HepG2 (cell line): ENCODE measurements around the gene NFE2L1. TPM values are rescaled to one million over a fixed set of nuclear protein-coding genes. Genes with fewer than 3 reads are reported as not detected.
A peak's percentile ranks its signal among the peaks of the same experiment; 100 is the strongest.

Experiments used
- BCL3 ChIP-seq: sonication (generic); formaldehyde crosslinking; IDR thresholded peaks from 2 replicates; pipeline ENCODE4 v1.5.1; 2020; ENCODE audit warnings: mild to moderate bottlenecking, missing genetic modification reagents, moderate library complexity
- CEBPB ChIP-seq: IDR thresholded peaks from 2 replicates; pipeline ENCODE4 v1.6.1; 2011; ENCODE audit warnings: low read depth, low read length, improper control_type of control experiment, borderline replicate concordance
- CHCHD3 ChIP-seq: sonication (generic); formaldehyde crosslinking; IDR thresholded peaks from 2 replicates; pipeline ENCODE4 v1.8.0; 2022; ENCODE audit warnings: mild to moderate bottlenecking, missing genetic modification reagents, moderate library complexity
- FLYWCH1 ChIP-seq: sonication (generic); formaldehyde crosslinking; IDR thresholded peaks from 2 replicates; pipeline ENCODE4 v1.8.1; 2023; ENCODE audit warnings: mild to moderate bottlenecking, missing genetic modification reagents
- HNRNPLL ChIP-seq: fragments of 200-400 bp; formaldehyde crosslinking; IDR thresholded peaks from 2 replicates; pipeline ENCODE4 v1.6.1; 2017; ENCODE audit warnings: mild to moderate bottlenecking, low read depth, low read length; ENCODE audit not compliant: poor library complexity, severe bottlenecking
- KLF13 ChIP-seq: sonication (generic); formaldehyde crosslinking; IDR thresholded peaks from 2 replicates; pipeline ENCODE4 v1.4.0; 2020; ENCODE audit warnings: mild to moderate bottlenecking, missing genetic modification reagents
- MAFF ChIP-seq: IDR thresholded peaks from 2 replicates; pipeline ENCODE4 v1.6.1; 2011; ENCODE audit warnings: low read depth, low read length, improper control_type of control experiment
- SAFB2 ChIP-seq: sonication (generic); formaldehyde crosslinking; IDR thresholded peaks from 2 replicates; pipeline ENCODE4 v1.5.1; 2020; ENCODE audit warnings: missing genetic modification reagents, low read depth, mild to moderate bottlenecking, borderline replicate concordance
- SIX1 ChIP-seq: sonication (generic); formaldehyde crosslinking; IDR thresholded peaks from 2 replicates; pipeline ENCODE4 v1.4.0; 2020; ENCODE audit warnings: missing genetic modification reagents, borderline replicate concordance
- SKI ChIP-seq: fragments of 450-650 bp; IDR thresholded peaks from one replicate; pipeline ENCODE4 v1.6.1; 2018; ENCODE audit warnings: mild to moderate bottlenecking; ENCODE audit not compliant: partially characterized antibody
- SRSF9 ChIP-seq: fragments of 200-400 bp; formaldehyde crosslinking; IDR thresholded peaks from 2 replicates; pipeline ENCODE4 v1.6.1; 2018; ENCODE audit warnings: borderline replicate concordance, mild to moderate bottlenecking, low read depth, low read length; ENCODE audit not compliant: insufficient read depth, poor library complexity, severe bottlenecking
- STAT5B ChIP-seq: sonication (generic); formaldehyde crosslinking; IDR thresholded peaks from 2 replicates; pipeline ENCODE4 v1.4.0; 2020; ENCODE audit warnings: missing genetic modification reagents
- TFDP1 ChIP-seq: IDR thresholded peaks from 2 replicates; pipeline ENCODE4 v1.6.1; 2016; ENCODE audit warnings: missing compliant biosample characterization, missing genetic modification reagents, borderline replicate concordance
- ZBTB42 ChIP-seq: sonication (generic); formaldehyde crosslinking; IDR thresholded peaks from 2 replicates; pipeline ENCODE4 v1.5.0; 2020; ENCODE audit warnings: mild to moderate bottlenecking, missing genetic modification reagents
- ZFP82 ChIP-seq: sonication (generic); formaldehyde crosslinking; IDR thresholded peaks from 2 replicates; pipeline ENCODE4 v1.5.1; 2020; ENCODE audit warnings: mild to moderate bottlenecking, missing genetic modification reagents, borderline replicate concordance
- ZKSCAN1 ChIP-seq: fragments of 150-350 bp; IDR thresholded peaks from 2 replicates; pipeline ENCODE4 v1.6.1; 2014; ENCODE audit warnings: low read length
- ZNF10 ChIP-seq: sonication (generic); formaldehyde crosslinking; IDR thresholded peaks from 2 replicates; pipeline ENCODE4 v1.4.0; 2020; ENCODE audit warnings: mild to moderate bottlenecking, low read depth, missing genetic modification reagents, borderline replicate concordance
- ZNF121 ChIP-seq: sonication (generic); formaldehyde crosslinking; IDR thresholded peaks from 2 replicates; pipeline ENCODE4 v1.5.0; 2020; ENCODE audit warnings: mild to moderate bottlenecking, missing genetic modification reagents
- ZNF280D ChIP-seq: sonication (generic); formaldehyde crosslinking; IDR thresholded peaks from 2 replicates; pipeline ENCODE4 v1.5.1; 2020; ENCODE audit warnings: mild to moderate bottlenecking, missing genetic modification reagents
- ZNF710 ChIP-seq: sonication (generic); formaldehyde crosslinking; IDR thresholded peaks from 2 replicates; pipeline ENCODE4 v1.5.0; 2020; ENCODE audit warnings: mild to moderate bottlenecking, missing genetic modification reagents, borderline replicate concordance
- ZNF788 ChIP-seq: sonication (generic); formaldehyde crosslinking; IDR thresholded peaks from 2 replicates; pipeline ENCODE4 v1.5.0; 2020; ENCODE audit warnings: mild to moderate bottlenecking, missing genetic modification reagents, borderline replicate concordance
- polyA plus RNA-seq, 8 experiments: library from polyadenylated mRNA; depleted of rRNA in 3 of 8; stranded (reverse) in 7 of 8; unstranded in 1 of 8; fragments of >200 nt; fragmentation: Illumina TruSeq in 4 of 8; extraction: Trizol in 4 of 8; gene quantifications; 2 replicates each; pipeline versions ENCODE4 v1.2.1 to v1.2.3, GENCODE V29; 2011 to 2016; ENCODE audit warnings: low read depth in 4 of 8, missing spikeins in 1 of 8, mixed read lengths in 1 of 8; ENCODE audit not compliant: insufficient read depth in 1 of 8
- total RNA-seq, 5 experiments: library from RNA; depleted of rRNA; stranded (reverse); fragments of >200 nt; fragmentation: Illumina TruSeq; extraction: Trizol; gene quantifications; 2 replicates each; pipeline ENCODE4 v1.2.3, GENCODE V29; 2016; ENCODE audit warnings: low read depth in 1 of 5

Gene NFE2L1
- total and polyA plus RNA-seq, 2 of the 13 experiments (the other 11 are each of a cell fraction or from before 2014, with no cell fraction given), result 67.0 to 234 TPM

- TF ChIP-seq SRSF9 (no peak), ZBTB42 (CRISPR knock-in tag) (no peak; the same call in 1 of the 2 replicates), KLF13 (CRISPR knock-in tag) (0 out of 2 replicates have a peak, but pooled peaks have one; percentile 70), MAFF (no peak), SKI (peak; percentile 12), SIX1 (no peak), ZNF710 (CRISPR knock-in tag) (0 out of 2 replicates have a peak, but pooled peaks have one; percentile 25), FLYWCH1 (no peak), ZKSCAN1 (no peak), CHCHD3 (no peak), ZFP82 (CRISPR knock-in tag) (no peak), STAT5B (CRISPR knock-in tag) (no peak), ZNF280D (CRISPR knock-in tag) (no peak), HNRNPLL (peak; percentile 88), ZNF10 (peak; percentile 39; the same call in 1 of the 2 replicates), TFDP1 (CRISPR knock-in tag) (peak; percentile 18; the same call in 1 of the 2 replicates), ZNF121 (CRISPR knock-in tag) (no peak), SAFB2 (CRISPR knock-in tag) (no peak), ZNF788 (peak; percentile 27; the same call in 1 of the 2 replicates), CEBPB (no peak), BCL3 (peak; percentile 83; the same call in 1 of the 2 replicates)
Observed at GRCh38 chr17:48037036-48037837, 10.9 kb upstream of the NFE2L1 start, which contains the start of gene COPZ2 (continued).
